ENCODE data around the gene FSCN2.
"Not testable (repeated sequence)": the region's sequence is repeated elsewhere in the genome, so short reads cannot be mapped to it uniquely, and the experiment has no call there.

FSCN2 gene

GRCh38 chr17:81524865-81525159, 3.4 kb upstream of the FSCN2 start:
- no peak overlapping the region for H3K27ac ChIP-seq
- TF ChIP-seq, protein P1, sequence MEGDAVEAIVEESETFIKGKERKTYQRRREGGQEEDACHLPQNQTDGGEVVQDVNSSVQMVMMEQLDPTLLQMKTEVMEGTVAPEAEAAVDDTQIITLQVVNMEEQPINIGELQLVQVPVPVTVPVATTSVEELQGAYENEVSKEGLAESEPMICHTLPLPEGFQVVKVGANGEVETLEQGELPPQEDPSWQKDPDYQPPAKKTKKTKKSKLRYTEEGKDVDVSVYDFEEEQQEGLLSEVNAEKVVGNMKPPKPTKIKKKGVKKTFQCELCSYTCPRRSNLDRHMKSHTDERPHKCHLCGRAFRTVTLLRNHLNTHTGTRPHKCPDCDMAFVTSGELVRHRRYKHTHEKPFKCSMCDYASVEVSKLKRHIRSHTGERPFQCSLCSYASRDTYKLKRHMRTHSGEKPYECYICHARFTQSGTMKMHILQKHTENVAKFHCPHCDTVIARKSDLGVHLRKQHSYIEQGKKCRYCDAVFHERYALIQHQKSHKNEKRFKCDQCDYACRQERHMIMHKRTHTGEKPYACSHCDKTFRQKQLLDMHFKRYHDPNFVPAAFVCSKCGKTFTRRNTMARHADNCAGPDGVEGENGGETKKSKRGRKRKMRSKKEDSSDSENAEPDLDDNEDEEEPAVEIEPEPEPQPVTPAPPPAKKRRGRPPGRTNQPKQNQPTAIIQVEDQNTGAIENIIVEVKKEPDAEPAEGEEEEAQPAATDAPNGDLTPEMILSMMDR (conservative IDR thresholded peaks at IDR 0.05), result no peak
- no peak for TF ChIP-seq ZFX (IDR thresholded peaks at IDR 0.05)

DNA sequence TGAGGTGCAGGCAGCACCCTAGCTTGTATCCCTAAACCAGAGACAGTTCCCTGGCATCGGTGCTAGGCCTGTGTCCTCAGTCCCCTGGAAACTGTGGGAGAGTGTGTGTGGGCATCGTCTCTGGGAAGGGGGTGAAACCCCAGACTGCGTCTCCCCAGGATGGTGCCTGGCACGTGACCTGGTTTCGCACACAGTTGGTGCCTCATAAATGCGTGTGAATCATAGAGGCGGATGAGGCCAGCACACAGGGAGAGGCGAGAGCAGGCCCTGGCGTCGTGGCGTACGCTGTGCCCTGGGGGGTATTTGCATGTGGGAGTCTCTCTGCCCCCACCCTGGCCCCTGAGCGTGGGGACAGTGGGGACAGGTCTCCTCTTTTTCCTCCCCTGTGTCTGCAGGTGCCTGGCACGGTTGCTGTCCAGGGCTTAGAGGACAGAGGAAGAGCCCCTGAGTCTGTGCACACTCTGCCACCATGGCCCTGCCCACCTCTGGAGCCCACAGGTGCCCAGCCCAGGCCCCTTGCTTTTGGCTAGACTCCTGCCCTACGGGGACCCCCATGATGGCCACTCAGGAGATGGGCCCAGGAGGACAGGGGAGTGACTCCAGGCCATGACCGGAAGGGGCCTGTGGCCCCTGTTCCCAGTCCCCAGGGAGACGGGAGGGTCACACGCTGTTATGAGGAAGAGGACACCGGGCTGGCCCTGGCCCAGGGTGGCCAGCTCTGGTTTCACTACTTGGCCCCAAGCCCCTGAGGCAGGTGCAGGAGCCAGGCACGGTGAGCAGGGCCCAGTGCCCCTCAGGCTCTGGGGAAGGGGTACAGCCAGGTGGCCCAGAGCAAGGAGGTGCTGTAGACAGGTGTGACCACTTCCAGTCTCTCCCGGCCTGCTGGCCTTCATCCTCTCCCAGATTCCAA, 1.3 kb upstream of the FSCN2 start:
- TF ChIP-seq, protein P1 (conservative IDR thresholded peaks at IDR 0.05), result no peak
- TF ChIP-seq ZFX (IDR thresholded peaks at IDR 0.05), result no peak
- H3K27ac ChIP-seq, result peak overlapping the region; percentile 52

GRCh38 chr17:81528384-81528650, 140 bp downstream of the FSCN2 start:
- H3K27ac ChIP-seq, result peak overlapping the region; percentile 52

DNA sequence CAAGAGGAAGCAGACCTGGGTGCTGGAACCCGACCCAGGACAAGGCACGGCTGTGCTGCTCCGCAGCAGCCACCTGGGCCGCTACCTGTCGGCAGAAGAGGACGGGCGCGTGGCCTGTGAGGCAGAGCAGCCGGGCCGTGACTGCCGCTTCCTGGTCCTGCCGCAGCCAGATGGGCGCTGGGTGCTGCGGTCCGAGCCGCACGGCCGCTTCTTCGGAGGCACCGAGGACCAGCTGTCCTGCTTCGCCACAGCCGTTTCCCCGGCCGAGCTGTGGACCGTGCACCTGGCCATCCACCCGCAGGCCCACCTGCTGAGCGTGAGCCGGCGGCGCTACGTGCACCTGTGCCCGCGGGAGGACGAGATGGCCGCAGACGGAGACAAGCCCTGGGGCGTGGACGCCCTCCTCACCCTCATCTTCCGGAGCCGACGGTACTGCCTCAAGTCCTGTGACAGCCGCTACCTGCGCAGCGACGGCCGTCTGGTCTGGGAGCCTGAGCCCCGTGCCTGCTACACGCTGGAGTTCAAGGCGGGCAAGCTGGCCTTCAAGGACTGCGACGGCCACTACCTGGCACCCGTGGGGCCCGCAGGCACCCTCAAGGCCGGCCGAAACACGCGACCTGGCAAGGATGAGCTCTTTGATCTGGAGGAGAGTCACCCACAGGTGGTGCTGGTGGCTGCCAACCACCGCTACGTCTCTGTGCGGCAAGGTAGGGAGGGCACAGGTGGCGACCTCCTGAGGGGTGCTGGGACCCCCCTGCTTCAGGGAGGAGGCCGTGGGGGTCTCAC, 667 bp downstream of the FSCN2 start:
- H3K27ac ChIP-seq, result peak overlapping the region; percentile 52
- TF ChIP-seq, protein P1 (conservative IDR thresholded peaks at IDR 0.05), result no peak
- peak; percentile 50; the same call in 1 of the 2 replicates for TF ChIP-seq ZFX (IDR thresholded peaks at IDR 0.05)

More at GRCh38 chr17:81528384-81528650, 140 bp downstream of the FSCN2 start:
- TF ChIP-seq, protein P1 (conservative IDR thresholded peaks at IDR 0.05), result no peak
- TF ChIP-seq ZFX (IDR thresholded peaks at IDR 0.05), result no peak

DNA sequence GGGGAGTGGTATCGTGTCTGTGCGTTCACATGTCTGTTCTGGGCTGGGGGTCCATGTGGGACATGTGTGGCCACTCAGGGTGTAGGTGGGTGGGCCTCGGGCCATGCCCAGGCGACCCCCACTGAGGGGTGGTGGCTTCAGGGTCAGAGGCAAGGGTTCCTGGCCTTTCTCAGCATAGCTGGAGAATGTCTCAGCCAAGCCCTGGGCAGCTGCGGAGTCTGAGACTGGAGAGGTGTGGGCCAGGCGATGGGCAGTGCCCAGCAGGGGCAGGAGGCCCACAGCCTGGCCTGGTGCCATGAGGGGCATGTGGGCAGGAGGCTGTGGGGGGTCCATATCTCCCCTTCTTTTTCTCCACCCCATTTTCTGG, 1.2 kb downstream of the FSCN2 start:
- peak overlapping the region; percentile 52; the same call in 1 of the 2 replicates for H3K27ac ChIP-seq
- no peak for TF ChIP-seq ZFX (IDR thresholded peaks at IDR 0.05)
- TF ChIP-seq, protein P1 (conservative IDR thresholded peaks at IDR 0.05), result no peak

DNA sequence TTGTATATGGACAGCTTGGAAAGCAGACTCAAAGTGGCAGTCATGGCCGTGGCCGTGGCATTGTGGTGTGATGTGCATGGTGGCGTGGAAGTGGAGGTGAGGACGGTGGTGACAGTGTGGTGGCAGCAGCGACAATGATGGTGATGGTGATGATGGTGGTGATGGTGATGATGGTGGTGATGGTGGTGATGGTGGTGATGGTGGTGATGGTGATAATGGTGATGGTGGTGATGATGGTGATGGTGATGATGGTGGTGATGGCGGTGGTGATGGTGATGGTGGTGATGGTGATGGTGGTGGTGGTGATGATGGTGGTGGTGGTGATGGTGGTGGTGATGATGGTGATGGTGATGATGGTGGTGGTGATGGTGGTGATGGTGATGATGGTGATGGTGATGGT, 2.8 kb downstream of the FSCN2 start:
- not testable (repeated sequence) for H3K27ac ChIP-seq

- not testable (repeated sequence) for H3K27ac ChIP-seq
Measured at GRCh38 chr17:81531998-81532404, 3.8 kb downstream of the FSCN2 start.

- no peak overlapping the region for H3K27ac ChIP-seq
- TF ChIP-seq, protein P1 (conservative IDR thresholded peaks at IDR 0.05), result no peak
- TF ChIP-seq ZFX (IDR thresholded peaks at IDR 0.05), result no peak
Measured at GRCh38 chr17:81532490-81533287, 4.5 kb downstream of the FSCN2 start.
